ENCODE measurements around the gene TLE7. TPM values are rescaled to one million over a fixed set of nuclear protein-coding genes. Genes with fewer than 3 reads are reported as not detected.

TLE7 gene
- total RNA-seq, 1 donor from 2014 or later = not detected

- TF ChIP-seq CTCF (IDR thresholded peaks at IDR 0.05) = no peak
- no peak overlapping the region for H3K4me3 Mint-ChIP-seq
- DNase-seq = no peak
- H3K27ac Mint-ChIP-seq = no peak overlapping the region
- intact Hi-C loops (cut with micrococcal nuclease) = no loop called here
- no peaks in the 10 kb centered on the region for H3K4me1 Mint-ChIP-seq
- ChIA-PET POLR2A (no interaction called here), CTCF (no interaction called here)
- peaks cover 17% of the 10 kb centered on the region for H3K27me3 Mint-ChIP-seq
- H3K9me3 Mint-ChIP-seq = no peaks in the 10 kb centered on the region
- no peaks in the 10 kb centered on the region for H3K36me3 Mint-ChIP-seq (ENCODE audit: low read depth)
- ATAC-seq (ENCODE audit: low read depth) = no peak
These were observed 39.2 kb downstream of the TLE7 start for GRCh38 chr16:71402674-71403073.

DNA sequence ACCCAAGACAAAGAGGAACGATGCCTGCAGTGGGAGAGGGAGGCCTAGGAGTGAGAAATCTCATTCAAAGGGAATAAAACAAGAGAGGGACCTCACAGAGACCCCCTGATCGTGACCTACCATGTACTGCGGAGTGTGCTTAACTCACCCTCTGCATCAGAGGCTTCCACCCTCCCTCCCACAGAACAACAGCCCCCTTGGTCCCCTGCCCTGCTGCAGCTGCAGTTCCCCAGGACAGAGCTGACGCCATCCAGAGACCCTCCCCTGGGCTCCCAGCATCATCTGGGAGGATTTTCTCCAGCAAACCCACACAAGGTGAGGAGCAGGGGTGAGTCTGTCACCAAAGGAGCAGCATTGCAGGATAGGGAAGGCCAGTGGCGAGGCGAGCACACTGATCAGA lies 39.8 kb downstream of the TLE7 start:
- Mint-ChIP-seq H3K4me1 (no peaks in the 10 kb centered on the region), H3K4me3 (no peak overlapping the region), H3K27ac (no peak overlapping the region), H3K27me3 (peaks cover 18% of the 10 kb centered on the region), H3K36me3 (ENCODE audit: low read depth) (no peaks in the 10 kb centered on the region), H3K9me3 (no peaks in the 10 kb centered on the region)
- ATAC-seq (ENCODE audit: low read depth) (no peak), DNase-seq (no peak)
- no peak for TF ChIP-seq CTCF (IDR thresholded peaks at IDR 0.05)
- ChIA-PET CTCF (no interaction called here), POLR2A (no interaction called here)
- intact Hi-C loops (cut with micrococcal nuclease) = no loop called here

GRCh38 chr16:71399801-71400563 lies 41.9 kb downstream of the TLE7 start:
- Mint-ChIP-seq H3K9me3 (no peaks in the 10 kb centered on the region), H3K4me1 (no peaks in the 10 kb centered on the region), H3K4me3 (no peak overlapping the region), H3K27ac (no peak overlapping the region), H3K36me3 (ENCODE audit: low read depth) (no peaks in the 10 kb centered on the region), H3K27me3 (peaks cover 22% of the 10 kb centered on the region)
- no peak for TF ChIP-seq CTCF (IDR thresholded peaks at IDR 0.05)
- CTCF ChIA-PET = interaction anchor here (1.4 kb wide), 1 partner anchor 13 kb away, joined by 5 read pairs; no protein-coding TSS in a partner anchor
- ATAC-seq (ENCODE audit: low read depth) (no peak), DNase-seq (no peak)
- intact Hi-C loops (cut with micrococcal nuclease) = no loop called here
- POLR2A ChIA-PET = no interaction called here

GRCh38 chr16:71396594-71396993 lies 45.3 kb downstream of the TLE7 start:
- TF ChIP-seq CTCF (IDR thresholded peaks at IDR 0.05) = no peak
- ATAC-seq (ENCODE audit: low read depth) (no peak), DNase-seq (no peak)
- intact Hi-C loops (cut with micrococcal nuclease) = no loop called here
- CTCF ChIA-PET = no interaction called here
- POLR2A ChIA-PET = no interaction called here
- no peak overlapping the region for H3K27ac Mint-ChIP-seq
- no peaks in the 10 kb centered on the region for H3K9me3 Mint-ChIP-seq
- no peaks in the 10 kb centered on the region for H3K36me3 Mint-ChIP-seq (ENCODE audit: low read depth)
- H3K27me3 Mint-ChIP-seq = peaks cover 17% of the 10 kb centered on the region
- H3K4me3 Mint-ChIP-seq = no peak overlapping the region
- no peaks in the 10 kb centered on the region for H3K4me1 Mint-ChIP-seq

GRCh38 chr16:71389330-71389729 lies 52.5 kb downstream of the TLE7 start:
- no peaks in the 10 kb centered on the region for H3K9me3 Mint-ChIP-seq
- no peak overlapping the region for H3K4me3 Mint-ChIP-seq
- no peak for TF ChIP-seq CTCF (IDR thresholded peaks at IDR 0.05)
- H3K36me3 Mint-ChIP-seq (ENCODE audit: low read depth) = no peaks in the 10 kb centered on the region
- peaks cover 41% of the 10 kb centered on the region for H3K27me3 Mint-ChIP-seq
- POLR2A ChIA-PET = no interaction called here
- no peaks in the 10 kb centered on the region for H3K4me1 Mint-ChIP-seq
- no peak for ATAC-seq (ENCODE audit: low read depth)
- intact Hi-C loops (cut with micrococcal nuclease) = no loop called here
- no peak for DNase-seq
- CTCF ChIA-PET = no interaction called here
- H3K27ac Mint-ChIP-seq = no peak overlapping the region

Data from activated B cell treated with CpG ODN at 0.5 μM for 24 hours (primary cell).